Esophagus muscularis mucosa (tissue), 4 donors: ENCODE data around the gene TRIM34. TPM values are rescaled to one million over a fixed set of nuclear protein-coding genes. Genes with fewer than 3 reads are reported as not detected.
"Not testable (repeated sequence)": the region's sequence is repeated elsewhere in the genome, so short reads cannot be mapped to it uniquely, and the experiment has no call there.

ENCODE experiments used
- DNase-seq: peaks from one replicate; pipeline ENCODE4 v3.0.0-alpha.2; 2017; ENCODE audit errors: extremely low spot score
- H3K27ac ChIP-seq, 4 donors: fragments of 200-600 bp; sonication (generic); replicated peaks in 1 of 4; 1 replicate in 3 of 4; 2 replicates in 1 of 4; pipeline ENCODE4 v1.5.1; 2016 to 2019; ENCODE audit warnings: mild to moderate bottlenecking in 1 of 4
- H3K27me3 ChIP-seq, 4 donors: fragments of 200-600 bp; sonication (generic); one replicate each; pipeline versions ENCODE4 v1.5.1 to v1.6.0; 2016 to 2019
- H3K36me3 ChIP-seq, 4 donors: fragments of 200-600 bp; sonication (generic); one replicate each; pipeline ENCODE4 v1.5.1; 2016 to 2019
- H3K4me1 ChIP-seq, 4 donors: fragments of 200-600 bp; sonication (generic); one replicate each; pipeline ENCODE4 v1.5.1; 2016 to 2019
- H3K4me3 ChIP-seq, 4 donors: fragments of 200-600 bp; sonication (generic); 1 replicate in 2 of 4; 2 replicates in 2 of 4; pipeline ENCODE4 v1.5.1; 2016 to 2019; ENCODE audit warnings: mild to moderate bottlenecking in 4 of 4, moderate library complexity in 1 of 4
- H3K9me3 ChIP-seq, 4 donors: fragments of 200-600 bp; sonication (generic); 1 replicate in 3 of 4; 2 replicates in 1 of 4; pipeline ENCODE4 v1.5.1; 2016 to 2019
- CTCF ChIP-seq, 3 experiments: fragments of 200-600 bp in 2 of 3; fragments of 450-650 bp in 1 of 3; sonication (generic) in 2 of 3; IDR thresholded peaks; one replicate each; pipeline ENCODE4 v1.5.1; 2017 to 2019; ENCODE audit warnings: antibody characterized with exemption in 3 of 3, mild to moderate bottlenecking in 2 of 3, moderate library complexity in 1 of 3
- EP300 ChIP-seq: sonication (generic); formaldehyde crosslinking; IDR thresholded peaks from one replicate; pipeline ENCODE4 v1.6.1; 2017; ENCODE audit warnings: antibody characterized with exemption
- POLR2A ChIP-seq: fragments of 450-650 bp; IDR thresholded peaks from one replicate; pipeline ENCODE4 v1.6.1; 2017; ENCODE audit warnings: antibody characterized with exemption, moderate library complexity, mild to moderate bottlenecking, low read depth
- POLR2AphosphoS5 ChIP-seq, 2 donors: sonication (generic); formaldehyde crosslinking; IDR thresholded peaks; one replicate each; pipeline ENCODE4 v1.6.1; 2017; ENCODE audit warnings: antibody characterized with exemption in 2 of 2
- WGBS: methylation state at CpG from one replicate; pipeline ENCODE4 v1.1.5; 2018; 5-methylcytosine and 5-hydroxymethylcytosine counted together
- intact Hi-C: fragments of 100-400 bp; cut with DNase I; formaldehyde crosslinking; loops from one replicate; pipeline ENCODE4 v1.15.1; 2023
- total RNA-seq, 4 donors: library from RNA; depleted of rRNA; stranded (reverse); fragments of >200 nt; gene quantifications; one replicate each; pipeline versions ENCODE4 v1.1.0 to v1.2.1, GENCODE V29; 2016

TRIM34 gene
- total RNA-seq, 4 donors from 2014 or later: 3.0 to 5.0 (median 3.9) TPM

- 85% methylated on average over 5 of the region's 5 CpGs for WGBS
- peaks cover 33 to 88% (median 44%) of the 10 kb centered on the region in 4 donors for H3K36me3 ChIP-seq
- intact Hi-C loops: no loop called here
These were observed 41.1 kb downstream of the TRIM34 start for GRCh38 chr11:5665746-5666401.

GRCh38 chr11:5666402-5666793 lies 41.6 kb downstream of the TRIM34 start:
- Histone ChIP-seq H3K9me3 (no peaks in the 10 kb centered on the region), H3K27me3 (no peaks in the 10 kb centered on the region), H3K4me3 (no peak overlapping the region), H3K36me3 (peaks cover 33 to 88% (median 46%) of the 10 kb centered on the region in 4 donors), H3K27ac (no peak overlapping the region), H3K4me1 (no peaks in the 10 kb centered on the region)
- 83% methylated on average over 6 of the region's 6 CpGs for WGBS
- TF ChIP-seq POLR2A (no peak), EP300 (no peak), POLR2AphosphoS5 (IDR thresholded peaks at IDR 0.05) (no peak), CTCF (IDR thresholded peaks at IDR 0.05) (no peak)
- intact Hi-C loops: no loop called here
- DNase-seq: peak; percentile 3

More at GRCh38 chr11:5665746-5666401, 41.1 kb downstream of the TRIM34 start:
- Histone ChIP-seq H3K27ac (no peak overlapping the region), H3K9me3 (no peaks in the 10 kb centered on the region), H3K27me3 (no peaks in the 10 kb centered on the region), H3K4me3 (no peak overlapping the region), H3K4me1 (no peaks in the 10 kb centered on the region)
- DNase-seq: peak; percentile 3
- no peak for TF ChIP-seq POLR2AphosphoS5 (IDR thresholded peaks at IDR 0.05)
- no peak for TF ChIP-seq EP300
- no peak for TF ChIP-seq CTCF (IDR thresholded peaks at IDR 0.05)

GRCh38 chr11:5671831-5672230 lies 47.0 kb downstream of the TRIM34 start:
- Histone ChIP-seq H3K9me3 (no peaks in the 10 kb centered on the region), H3K4me1 (no peaks in the 10 kb centered on the region), H3K27me3 (no peaks in the 10 kb centered on the region), H3K27ac (no peak overlapping the region), H3K36me3 (peaks cover 8 to 62% (median 26%) of the 10 kb centered on the region in 4 donors), H3K4me3 (no peak overlapping the region)
- TF ChIP-seq CTCF (IDR thresholded peaks at IDR 0.05): no peak
- no peak for TF ChIP-seq EP300
- TF ChIP-seq POLR2A: no peak
- no peak for TF ChIP-seq POLR2AphosphoS5 (IDR thresholded peaks at IDR 0.05)
- DNase-seq: no peak
- intact Hi-C loops: no loop called here

GRCh38 chr11:5674391-5674790 lies 49.6 kb downstream of the TRIM34 start:
- Histone ChIP-seq H3K27me3 (no peaks in the 10 kb centered on the region), H3K9me3 (no peaks in the 10 kb centered on the region), H3K27ac (no peak overlapping the region), H3K36me3 (peaks cover 20 to 58% (median 30%) of the 10 kb centered on the region in 4 donors), H3K4me3 (no peak overlapping the region), H3K4me1 (no peaks in the 10 kb centered on the region)
- 90% methylated on average over 3 of the region's 4 CpGs for WGBS
- TF ChIP-seq EP300 (no peak), POLR2AphosphoS5 (IDR thresholded peaks at IDR 0.05) (no peak), CTCF (IDR thresholded peaks at IDR 0.05) (no peak)
- intact Hi-C loops: no loop called here
- peak; percentile 53 for DNase-seq

GRCh38 chr11:5679811-5680210 lies 55.0 kb downstream of the TRIM34 start:
- H3K27ac ChIP-seq: no peak overlapping the region
- WGBS: 95% methylated on average over 7 of the region's 7 CpGs
- intact Hi-C loops: loop anchor here (10.0 kb wide), 1 partner anchor 125 kb away; the partner anchor contains the start of gene OR52N2

GRCh38 chr11:5682890-5683441 lies 58.2 kb downstream of the TRIM34 start:
- peaks cover 10 to 33% (median 27%) of the 10 kb centered on the region in 4 donors for H3K4me1 ChIP-seq

More at GRCh38 chr11:5679811-5680210, 55.0 kb downstream of the TRIM34 start:
- no peaks in the 10 kb centered on the region for H3K9me3 ChIP-seq
- no peak for DNase-seq
- peaks cover 18 to 37% (median 24%) of the 10 kb centered on the region in 4 donors for H3K36me3 ChIP-seq
- H3K4me3 ChIP-seq: no peak overlapping the region
- H3K27me3 ChIP-seq: no peaks in the 10 kb centered on the region
- H3K4me1 ChIP-seq: peaks cover 6 to 28% (median 22%) of the 10 kb centered on the region in 4 donors
- TF ChIP-seq EP300 (no peak), POLR2AphosphoS5 (IDR thresholded peaks at IDR 0.05) (no peak), POLR2A (no peak), CTCF (IDR thresholded peaks at IDR 0.05) (no peak)

More at GRCh38 chr11:5682890-5683441, 58.2 kb downstream of the TRIM34 start:
- DNase-seq: peak; percentile 17
- Histone ChIP-seq H3K36me3 (peaks cover 12 to 24% (median 18%) of the 10 kb centered on the region in 4 donors), H3K27ac (peak overlapping the region in 2 of 4 donors; percentile 87), H3K4me3 (peak overlapping the region in 1 of 4 donors; percentile 55)
- intact Hi-C loops: loop anchor here (10.0 kb wide), 1 partner anchor 122 kb away; the partner anchor contains the start of gene OR52N2
- WGBS: 91% methylated on average over 10 of the region's 33 CpGs
- H3K27me3 ChIP-seq, H3K9me3 ChIP-seq: not testable (repeated sequence)
